ENCODE data around the gene GHDC.
"Not testable (repeated sequence)": the region's sequence is repeated elsewhere in the genome, so short reads cannot be mapped to it uniquely, and the experiment has no call there.

GHDC gene

DNA sequence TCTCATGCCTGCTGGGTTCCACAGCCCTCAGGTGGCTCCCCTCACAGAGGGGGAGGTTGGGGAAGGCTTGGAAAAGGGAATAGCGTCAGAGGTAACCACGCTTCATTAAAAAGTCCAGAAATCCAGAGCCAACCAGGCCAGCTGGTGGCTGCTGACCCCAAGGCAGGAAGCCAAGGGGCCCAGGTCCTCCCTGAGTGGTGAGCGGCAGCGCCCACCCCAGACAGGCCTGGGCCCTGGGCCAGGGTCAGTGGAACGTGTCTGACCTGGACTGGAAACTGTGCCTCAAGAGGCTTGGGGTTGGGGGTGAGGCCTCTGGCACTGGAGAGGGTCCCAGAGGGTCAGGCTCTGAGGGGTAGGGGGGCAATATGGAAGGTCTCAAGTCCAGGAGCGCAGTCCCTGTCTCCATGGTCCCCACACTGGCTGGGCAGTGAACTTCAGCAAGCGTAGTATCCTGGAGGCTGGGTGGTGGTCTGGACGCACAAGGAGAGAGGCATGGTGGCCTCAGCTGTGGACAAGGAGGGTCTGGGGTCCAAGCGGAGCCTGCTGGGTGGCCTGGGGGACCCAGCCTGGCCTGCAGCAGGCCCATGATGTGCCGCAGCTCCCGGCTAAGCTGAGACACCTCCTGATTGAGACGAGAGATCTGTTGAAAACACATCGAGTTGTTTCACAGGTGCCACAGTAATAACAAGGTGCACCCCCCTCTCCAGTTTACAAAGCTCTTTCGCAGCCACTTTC is 34.3 kb downstream of the GHDC start:
- no peak for DNase-seq (ENCODE audit: low read depth in 3 of 3, low spot score in 1 of 3)

DNA sequence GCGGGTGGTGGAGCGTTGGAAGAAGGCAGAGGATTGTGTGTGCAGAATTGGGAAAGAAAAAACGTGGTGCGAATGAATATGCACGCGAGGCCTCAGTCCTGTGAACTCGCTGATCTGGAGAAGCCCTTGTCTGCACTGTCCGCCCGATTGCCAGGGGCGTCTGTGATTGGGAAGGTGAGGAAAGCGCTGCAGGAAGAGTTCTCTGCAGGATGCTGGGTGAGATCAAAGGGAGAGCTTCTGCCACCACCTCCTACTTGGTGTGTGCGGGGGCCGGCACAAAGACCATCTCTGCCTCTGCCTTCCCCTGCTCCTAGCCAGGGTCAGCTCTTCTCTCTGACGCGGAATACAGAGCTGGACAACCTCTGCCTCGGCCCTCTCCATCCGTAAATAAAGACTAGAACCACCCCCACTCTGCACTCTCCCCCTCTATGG is 38.7 kb downstream of the GHDC start:
- DNase-seq (ENCODE audit: low read depth in 3 of 3, low spot score in 1 of 3) = no peak

DNA sequence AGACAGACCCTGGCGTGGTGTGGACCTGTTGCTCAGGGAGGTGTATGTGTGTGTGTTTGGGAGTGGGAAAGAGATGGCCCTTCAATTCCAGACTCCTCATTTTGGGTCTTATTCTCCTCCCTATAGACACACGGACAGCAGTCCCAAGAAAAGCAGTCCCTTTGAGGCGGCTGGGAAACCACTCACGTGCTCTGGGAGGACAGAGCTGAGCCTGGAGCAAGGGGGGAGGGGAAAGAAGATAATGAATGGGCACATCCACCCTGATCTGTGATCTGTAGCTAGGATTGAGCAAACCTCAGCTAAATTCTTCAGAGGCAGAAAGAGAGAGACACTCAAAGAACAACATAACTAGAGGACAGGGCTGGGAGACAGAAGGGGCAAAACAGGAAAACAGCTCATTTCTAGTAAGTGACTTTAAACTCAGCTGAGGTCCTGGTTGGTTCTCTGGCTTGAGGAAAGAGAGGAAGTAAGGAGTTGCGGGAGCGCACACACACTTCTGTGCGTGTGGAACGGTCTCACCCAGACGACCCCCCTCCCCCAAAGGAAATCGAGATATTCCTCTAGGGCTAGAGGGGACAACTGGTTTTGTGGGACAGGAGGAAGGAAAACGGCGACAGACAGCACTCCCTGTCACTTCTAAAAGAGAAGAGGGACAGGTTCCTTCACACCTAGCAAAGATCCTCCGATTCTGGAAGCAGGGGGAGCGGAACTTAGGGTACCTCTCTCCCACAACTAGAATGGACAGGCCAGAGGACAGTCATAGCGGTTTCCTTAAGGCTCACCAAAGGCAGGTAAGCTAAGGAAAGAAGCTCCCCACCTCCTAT is 40.2 kb downstream of the GHDC start:
- no peak for DNase-seq (ENCODE audit: low read depth in 3 of 3, low spot score in 1 of 3)

DNA sequence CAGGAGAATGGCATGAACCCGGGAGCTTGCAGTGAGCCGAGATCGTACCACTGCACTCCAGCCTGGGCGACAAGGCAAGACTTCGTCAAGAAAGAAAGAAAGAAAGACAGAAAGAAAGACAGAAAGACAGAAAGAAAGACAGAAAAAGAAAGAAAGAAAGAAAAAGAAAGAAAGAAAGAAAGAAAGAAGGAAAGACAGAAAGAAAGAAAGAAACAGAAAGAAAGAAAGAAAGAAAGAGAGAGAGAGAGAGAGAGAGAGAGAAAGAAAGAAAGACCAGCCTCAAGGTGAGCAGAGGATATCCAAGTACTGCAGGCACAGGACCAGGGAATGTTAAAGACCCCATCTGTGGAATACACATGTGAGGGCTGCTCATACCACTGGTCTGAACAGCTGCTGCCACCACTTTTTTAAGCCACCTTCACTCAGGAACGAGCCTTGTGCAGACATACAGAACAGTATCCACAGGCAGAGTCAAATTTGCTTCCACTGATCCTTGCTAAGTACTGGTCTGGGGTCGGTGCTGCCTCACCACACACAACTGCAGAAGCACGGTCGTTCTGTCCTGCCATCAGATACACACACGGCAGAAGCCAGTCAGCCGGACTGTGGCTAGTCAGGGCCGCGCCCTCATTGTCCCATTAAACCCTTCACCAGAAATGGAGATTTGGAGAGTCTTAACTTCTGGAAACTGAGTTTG is 47.2 kb downstream of the GHDC start:
- DNase-seq (ENCODE audit: low read depth in 3 of 3, low spot score in 1 of 3) = no peak

DNA sequence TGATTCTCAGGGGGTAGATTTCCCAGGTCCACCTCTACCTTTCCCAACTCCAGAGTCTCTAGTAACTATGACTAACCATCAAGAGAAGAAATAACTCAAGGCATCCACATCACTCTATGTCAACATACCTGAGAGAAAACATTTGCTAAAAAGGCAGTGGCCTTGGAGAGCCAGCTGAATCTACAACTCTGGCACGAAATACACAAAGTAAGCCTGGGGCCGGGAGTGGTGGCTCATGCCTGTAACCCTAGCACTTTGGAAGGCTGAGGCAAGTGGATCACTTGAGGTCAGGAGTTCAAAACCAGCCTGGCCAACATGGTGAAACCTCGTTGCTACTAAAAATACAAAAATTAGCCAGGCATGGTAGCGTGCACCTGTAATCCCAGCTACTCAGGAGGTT is 51.2 kb downstream of the GHDC start:
- DNase-seq (ENCODE audit: low read depth in 3 of 3, low spot score in 1 of 3) = not testable (repeated sequence)

DNA sequence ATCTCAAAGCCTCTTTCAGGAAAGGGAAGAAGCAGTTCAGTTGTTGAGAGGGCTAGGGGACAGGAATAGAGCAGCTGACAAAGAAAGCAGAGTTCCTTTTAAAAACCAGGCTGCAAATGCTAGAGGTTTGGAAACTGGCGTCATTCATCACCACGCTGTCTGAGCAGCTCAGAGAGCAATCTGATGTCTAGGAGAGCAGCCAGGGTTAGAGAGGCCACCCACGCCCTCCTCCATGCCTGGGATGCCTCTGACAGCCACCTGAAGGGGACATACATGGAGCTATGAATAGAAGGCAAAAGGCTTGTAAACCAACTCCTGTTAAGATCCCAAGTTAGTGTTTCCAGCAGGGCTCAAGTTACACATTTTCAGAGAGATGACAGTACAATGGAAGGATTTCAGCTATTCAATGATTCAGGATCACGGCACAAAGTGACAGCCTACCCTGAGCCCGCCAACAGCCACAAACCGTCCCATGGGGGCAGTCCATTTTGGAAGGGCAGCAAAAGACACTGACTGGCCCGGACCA is 51.9 kb downstream of the GHDC start:
- DNase-seq (ENCODE audit: low read depth in 3 of 3, low spot score in 1 of 3) = no peak

DNA sequence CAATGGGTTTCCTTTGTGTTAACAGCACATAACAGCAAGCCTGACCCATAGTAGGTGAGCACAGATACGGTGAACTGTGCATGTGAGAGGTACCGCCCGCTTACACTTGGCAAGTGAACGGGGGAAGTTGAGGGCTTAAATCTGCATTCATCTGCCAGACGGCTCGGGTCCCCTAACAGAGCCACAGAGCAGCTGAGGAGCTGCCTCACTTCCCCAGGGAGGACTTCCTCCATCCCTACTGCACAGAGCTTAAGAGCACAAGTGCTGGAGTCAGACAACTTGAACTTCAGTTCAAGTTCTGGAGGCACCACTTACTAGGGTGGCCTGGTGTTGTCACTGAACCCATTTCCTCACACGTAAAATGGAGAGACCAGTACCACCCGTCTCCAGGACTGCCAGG is 52.9 kb downstream of the GHDC start:
- no peak for DNase-seq (ENCODE audit: low read depth in 3 of 3, low spot score in 1 of 3)

DNA sequence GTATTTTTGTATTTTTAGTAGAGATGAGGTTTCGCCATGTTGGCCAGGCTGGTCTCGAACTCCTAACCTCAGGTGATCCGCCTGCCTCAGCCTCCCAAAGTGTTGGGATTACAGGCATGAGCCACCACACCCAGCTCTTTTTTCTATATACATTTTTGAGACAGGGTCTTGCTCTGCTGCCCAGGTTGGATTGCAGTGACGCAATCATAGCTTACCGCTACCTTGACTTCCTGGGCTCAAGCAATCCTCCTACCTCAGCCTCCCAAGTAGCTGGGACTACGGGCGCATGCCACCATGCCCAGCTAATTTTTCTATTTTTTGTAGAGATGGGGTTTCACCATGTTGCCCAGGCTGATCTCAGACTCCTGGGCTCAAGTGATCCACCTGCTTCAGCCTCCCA is 53.6 kb downstream of the GHDC start:
- not testable (repeated sequence) for DNase-seq (ENCODE audit: low read depth in 3 of 3, low spot score in 1 of 3)
